ENCODE measurements around the gene PDE10A. TPM values are rescaled to one million over a fixed set of nuclear protein-coding genes. Genes with fewer than 3 reads are reported as not detected.
A peak's percentile ranks its signal among the peaks of the same experiment; 100 is the strongest.

PDE10A gene
- total RNA-seq, 1 experiment from 2014 or later, result 3.1 TPM

- H3K4me1 Mint-ChIP-seq, result peaks cover 48% of the 10 kb centered on the region
- ChIA-PET CTCF (interaction anchor here (2.1 kb wide), 1 partner anchor 225 kb away, joined by 9 read pairs; no protein-coding TSS in a partner anchor), POLR2A (no interaction called here)
- H3K27me3 Mint-ChIP-seq (ENCODE audit: low read depth), result peaks cover 56% of the 10 kb centered on the region
- DNase-seq (ENCODE audit: low spot score) (no peak), ATAC-seq (no peak)
- peak overlapping the region; percentile 85 for H3K4me3 Mint-ChIP-seq
- H3K9me3 Mint-ChIP-seq, result no peaks in the 10 kb centered on the region
- no peak overlapping the region for H3K27ac Mint-ChIP-seq
- H3K36me3 Mint-ChIP-seq, result no peaks in the 10 kb centered on the region
- TF ChIP-seq MAX (CRISPR knock-in tag; IDR thresholded peaks at IDR 0.05), result no peak
- no peak for TF ChIP-seq MYBL2 (CRISPR knock-in tag; IDR thresholded peaks at IDR 0.05)
- TF ChIP-seq ZBTB43 (CRISPR knock-in tag; IDR thresholded peaks at IDR 0.05), result no peak
- TF ChIP-seq CREB1 (CRISPR knock-in tag; IDR thresholded peaks at IDR 0.05), result no peak
- no peak for TF ChIP-seq NFATC4 (CRISPR knock-in tag; IDR thresholded peaks at IDR 0.05)
- TF ChIP-seq ETV6 (CRISPR knock-in tag; IDR thresholded peaks at IDR 0.05), result no peak
- TF ChIP-seq ZBTB21 (CRISPR knock-in tag; IDR thresholded peaks at IDR 0.05; ENCODE audit: borderline replicate concordance), result no peak
- TF ChIP-seq ZSCAN18 (CRISPR knock-in tag; IDR thresholded peaks at IDR 0.05), result no peak
- TF ChIP-seq ZNF121 (CRISPR knock-in tag; IDR thresholded peaks at IDR 0.05), result no peak
Measured at GRCh38 chr6:165665384-165665672, 2.3 kb upstream of the PDE10A start.

- Mint-ChIP-seq H3K9me3 (no peaks in the 10 kb centered on the region), H3K4me3 (peak overlapping the region; percentile 85), H3K4me1 (peaks cover 46% of the 10 kb centered on the region), H3K27me3 (ENCODE audit: low read depth) (peaks cover 61% of the 10 kb centered on the region), H3K36me3 (no peaks in the 10 kb centered on the region), H3K27ac (no peak overlapping the region)
- DNase-seq (ENCODE audit: low spot score), result no peak
- ChIA-PET POLR2A (no interaction called here), CTCF (interaction anchor here (2.1 kb wide), 1 partner anchor 224 kb away, joined by 9 read pairs; no protein-coding TSS in a partner anchor)
- TF ChIP-seq PRDM15 (CRISPR knock-in tag; IDR thresholded peaks at IDR 0.05) (peak; percentile 55; the same call in 1 of the 2 replicates), ETV6 (CRISPR knock-in tag; IDR thresholded peaks at IDR 0.05) (no peak)
- no peak for ATAC-seq
Measured at GRCh38 chr6:165664559-165665383, 1.7 kb upstream of the PDE10A start.

GRCh38 chr6:165663736-165664558 lies 906 bp upstream of the PDE10A start:
- DNase-seq (ENCODE audit: low spot score), result peak; percentile 44
- Mint-ChIP-seq H3K9me3 (no peaks in the 10 kb centered on the region), H3K27me3 (ENCODE audit: low read depth) (peaks cover 69% of the 10 kb centered on the region), H3K4me3 (peak overlapping the region; percentile 85), H3K36me3 (no peaks in the 10 kb centered on the region), H3K4me1 (peaks cover 41% of the 10 kb centered on the region), H3K27ac (no peak overlapping the region)
- ChIA-PET CTCF (interaction anchor here (2.1 kb wide), 1 partner anchor 224 kb away, joined by 9 read pairs; no protein-coding TSS in a partner anchor), POLR2A (no interaction called here)
- peak; percentile 14 for ATAC-seq
- TF ChIP-seq AR (CRISPR knock-in tag; IDR thresholded peaks at IDR 0.05) (no peak), HMGXB4 (CRISPR knock-in tag; IDR thresholded peaks at IDR 0.05) (0 out of 2 replicates have a peak, but pooled peaks have one; percentile 51), ZNF396 (CRISPR knock-in tag; IDR thresholded peaks at IDR 0.05; ENCODE audit: borderline replicate concordance) (no peak), ATF2 (CRISPR knock-in tag; IDR thresholded peaks at IDR 0.05; ENCODE audit: borderline replicate concordance, low read depth) (no peak)

All from WTC11 (cell line).